ENCODE measurements around the gene GATC. TPM values are rescaled to one million over a fixed set of nuclear protein-coding genes. Genes with fewer than 3 reads are reported as not detected.
A peak's percentile ranks its signal among the peaks of the same experiment; 100 is the strongest.

The GATC gene
- total and polyA plus RNA-seq, 2 of the 4 experiments (the other 2 are of a cell fraction), result 8.7 to 16.5 TPM

DNA sequence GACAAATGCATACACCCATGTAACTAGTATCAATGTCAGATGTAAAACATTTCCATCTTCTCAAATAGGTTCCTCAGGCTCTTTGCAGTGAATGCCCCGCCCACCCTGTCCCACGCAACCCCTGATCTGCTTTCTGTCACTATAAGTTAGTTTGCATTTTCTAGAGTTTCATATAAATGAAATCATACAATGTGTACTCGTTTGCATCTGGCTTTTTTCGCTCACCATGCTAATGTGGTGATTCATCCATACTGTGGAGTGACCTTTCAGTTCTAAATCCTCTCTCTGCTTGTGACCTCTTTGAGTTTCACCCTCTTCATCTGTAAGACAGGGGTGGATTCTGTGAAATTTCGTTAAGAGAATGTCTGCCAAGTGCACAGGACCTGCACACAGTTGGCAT lies 46.7 kb upstream of the GATC start:
- ChIA-PET CTCF (no interaction called here), POLR2A (ENCODE audit: unreplicated experiment) (no interaction called here)
- Histone ChIP-seq H3K56ac (ENCODE audit: extremely low read depth, insufficient read depth, low read length) (no peak overlapping the region), H4K20me1 (ENCODE audit: insufficient read depth, low read length) (no peaks in the 10 kb centered on the region), H2BK20ac (ENCODE audit: low read depth, low read length) (no peak overlapping the region), H2BK120ac (ENCODE audit: low read depth, low read length) (no peak overlapping the region), H4K5ac (ENCODE audit: low read depth, low read length) (no peak overlapping the region), H2BK5ac (ENCODE audit: low read depth, low read length, poor library complexity, severe bottlenecking) (no peak overlapping the region), H3K9ac (ENCODE audit: low read depth, low read length) (no peak overlapping the region), H4K91ac (ENCODE audit: insufficient read depth, low read depth, low read length) (no peak overlapping the region), H2AFZ (replicated peaks; ENCODE audit: low read length, poor library complexity) (no peak overlapping the region), H2BK15ac (ENCODE audit: low read depth, low read length) (no peak overlapping the region), H4K8ac (ENCODE audit: low read depth in 2 of 2, low read length in 2 of 2) (no peak overlapping the region), H2AK9ac (replicated peaks; ENCODE audit: low read depth, low read length, poor library complexity) (peak overlapping the region; percentile 7), H3K4me3 (ENCODE audit: insufficient read depth, low read depth, low read length) (no peak overlapping the region), H3K27me3 (ENCODE audit: control insufficient read depth, insufficient read depth, low read length) (peaks cover 32% of the 10 kb centered on the region), H3K4ac (ENCODE audit: low read depth, low read length) (no peak overlapping the region), H3K14ac (replicated peaks; ENCODE audit: low read depth, low read length) (no peak overlapping the region), H3K9me1 (ENCODE audit: insufficient read depth, low read length) (no peaks in the 10 kb centered on the region), H3K4me1 (ENCODE audit: control insufficient read depth, insufficient read depth, low read length) (no peaks in the 10 kb centered on the region), H3K27ac (ENCODE audit: insufficient read depth, low read length) (no peak overlapping the region), H3K9me3 (ENCODE audit: control insufficient read depth, insufficient read depth, low read length) (peaks cover 6% of the 10 kb centered on the region; the same call in 1 of the 2 replicates), H2AK5ac (ENCODE audit: low read depth, low read length) (no peak overlapping the region), H3K79me1 (ENCODE audit: low read depth in 1 of 2, low read length in 2 of 2) (no peaks in the 10 kb centered on the region), H3K4me2 (ENCODE audit: low read depth, low read length) (no peak overlapping the region), H3K36me3 (ENCODE audit: control insufficient read depth, insufficient read depth, low read length) (no peaks in the 10 kb centered on the region), H3K23ac (ENCODE audit: low read depth, low read length) (no peak overlapping the region), H3K18ac (ENCODE audit: low read depth, low read length) (no peak overlapping the region)
- WGBS, 2 experiments (ENCODE audit: extremely low coverage in 2 of 2, insufficient read length in 1 of 2), result no CpG with 5 or more reads among the region's 5 CpGs
- in situ Hi-C loops (cut with MboI; ENCODE audit: low sequenced_read_pairs), result no loop called here
- dilution Hi-C loops (cut with HindIII; ENCODE audit: low sequenced_read_pairs, unreplicated experiment), result no loop called here
- BruUV-seq (replicated peaks), result no TSS peak
- peak; percentile 89 for ATAC-seq (ENCODE audit: low read depth)
- TF ChIP-seq CEBPB (IDR thresholded peaks at IDR 0.05; ENCODE audit: low read depth, low read length) (no peak), CHD1 (IDR thresholded peaks at IDR 0.05; ENCODE audit: low read depth, low read length) (no peak)
- TF ChIP-seq, protein P1, sequence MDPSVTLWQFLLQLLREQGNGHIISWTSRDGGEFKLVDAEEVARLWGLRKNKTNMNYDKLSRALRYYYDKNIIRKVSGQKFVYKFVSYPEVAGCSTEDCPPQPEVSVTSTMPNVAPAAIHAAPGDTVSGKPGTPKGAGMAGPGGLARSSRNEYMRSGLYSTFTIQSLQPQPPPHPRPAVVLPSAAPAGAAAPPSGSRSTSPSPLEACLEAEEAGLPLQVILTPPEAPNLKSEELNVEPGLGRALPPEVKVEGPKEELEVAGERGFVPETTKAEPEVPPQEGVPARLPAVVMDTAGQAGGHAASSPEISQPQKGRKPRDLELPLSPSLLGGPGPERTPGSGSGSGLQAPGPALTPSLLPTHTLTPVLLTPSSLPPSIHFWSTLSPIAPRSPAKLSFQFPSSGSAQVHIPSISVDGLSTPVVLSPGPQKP (IDR thresholded peaks at IDR 0.05; ENCODE audit: borderline replicate concordance, low read depth, low read length), result no peak
- DNase-seq, result peak; percentile 75
- intact Hi-C loops (cut with micrococcal nuclease), result no loop called here
